HG02678 (cell line): ENCODE measurements around the gene CCL26.
"Not testable (repeated sequence)": the region's sequence is repeated elsewhere in the genome, so short reads cannot be mapped to it uniquely, and the experiment has no call there.

Experiments used
- ATAC-seq: cut with Tn5 transposase; IDR thresholded peaks from one replicate; pipeline ENCODE4 v1.9.1; 2021; ENCODE audit warnings: mild to moderate bottlenecking, moderate library complexity; ENCODE audit not compliant: unreplicated experiment

The CCL26 gene

GRCh38 chr7:75793676-75794075, 21.7 kb upstream of the CCL26 start:
- no peak for ATAC-seq

GRCh38 chr7:75792567-75792966, 20.6 kb upstream of the CCL26 start:
- not testable (repeated sequence) for ATAC-seq

DNA sequence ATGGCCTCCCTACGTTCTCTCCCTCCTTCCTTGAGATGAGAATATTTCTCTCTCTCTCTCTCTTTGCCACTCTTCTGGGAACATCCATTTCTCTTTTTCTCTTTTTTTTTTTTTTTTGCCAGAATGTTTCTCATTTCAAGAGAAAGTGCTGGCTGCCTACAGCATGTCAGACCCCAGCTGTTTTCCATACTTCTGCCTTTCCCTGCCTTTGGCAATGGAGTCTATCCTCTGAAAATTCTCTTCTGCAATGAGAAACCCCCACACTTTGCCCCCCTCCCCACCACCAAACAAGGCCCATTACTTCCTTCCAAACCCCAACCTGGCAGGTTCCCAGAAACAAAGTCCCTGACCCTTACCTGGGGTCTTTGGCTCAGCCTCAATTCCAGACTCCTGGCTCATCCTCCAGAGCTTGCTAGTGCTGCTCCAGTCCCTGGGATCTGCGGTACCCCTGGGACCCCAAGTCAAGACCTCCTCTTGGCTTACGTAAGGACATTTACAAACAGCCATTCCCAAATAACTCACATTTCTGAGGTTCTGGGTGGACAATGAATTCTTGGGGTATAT, 17.4 kb upstream of the CCL26 start:
- no peak for ATAC-seq

GRCh38 chr7:75788154-75788847, 16.3 kb upstream of the CCL26 start:
- not testable (repeated sequence) for ATAC-seq

GRCh38 chr7:75783058-75783457, 11.0 kb upstream of the CCL26 start:
- not testable (repeated sequence) for ATAC-seq

DNA sequence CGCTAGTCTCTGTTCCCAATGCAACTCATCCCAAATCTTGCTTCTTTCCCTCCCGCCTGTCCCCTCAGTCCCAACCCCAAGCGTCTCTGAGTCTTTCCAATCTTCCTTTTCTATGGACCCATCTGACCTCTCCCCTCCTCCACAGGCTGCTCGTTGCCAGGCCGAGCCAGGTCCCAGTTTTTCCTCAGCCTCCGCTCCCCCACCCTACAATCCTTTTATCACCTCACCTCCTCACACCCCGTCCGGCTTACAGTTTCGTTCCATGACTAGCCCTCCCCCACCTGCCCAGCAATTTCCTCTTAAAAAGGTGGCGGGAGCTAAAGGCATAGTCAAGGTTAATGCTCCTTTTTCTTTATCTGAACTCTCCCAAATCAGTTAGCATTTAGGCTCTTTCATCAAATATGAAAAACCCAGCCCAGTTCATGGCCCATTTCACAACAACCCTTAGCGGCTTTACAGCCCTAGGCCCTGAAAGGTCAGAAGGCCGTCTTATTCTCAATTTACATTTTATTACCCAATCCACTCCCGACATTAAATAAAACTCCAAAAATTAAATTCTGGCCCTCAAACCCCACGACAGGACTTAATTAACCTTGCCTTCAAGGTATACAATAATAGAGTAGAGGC, 8.7 kb upstream of the CCL26 start:
- ATAC-seq = not testable (repeated sequence)

- ATAC-seq = not testable (repeated sequence)
These were observed 7.5 kb upstream of the CCL26 start for GRCh38 chr7:75779516-75779915.

DNA sequence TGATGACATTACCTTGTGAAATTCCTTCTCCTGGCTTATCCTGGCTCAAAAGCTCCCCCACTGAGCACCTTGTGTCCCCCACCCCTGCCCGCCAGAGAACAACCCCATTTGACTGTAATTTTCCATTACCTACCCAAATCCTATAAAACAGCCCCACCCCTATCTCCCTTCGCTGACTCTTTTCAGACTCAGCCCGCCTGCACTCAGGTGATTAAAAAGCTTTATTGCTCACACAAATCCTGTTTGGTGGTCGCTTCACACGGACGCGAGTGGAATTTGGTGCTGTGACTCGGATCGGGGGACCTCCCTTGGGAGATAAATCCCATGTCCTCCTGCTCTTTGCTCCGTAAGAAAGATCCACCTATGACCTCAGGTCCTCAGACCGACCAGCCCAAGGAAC, 7.0 kb upstream of the CCL26 start:
- not testable (repeated sequence) for ATAC-seq

GRCh38 chr7:75776295-75776971, 4.4 kb upstream of the CCL26 start:
- no peak for ATAC-seq

DNA sequence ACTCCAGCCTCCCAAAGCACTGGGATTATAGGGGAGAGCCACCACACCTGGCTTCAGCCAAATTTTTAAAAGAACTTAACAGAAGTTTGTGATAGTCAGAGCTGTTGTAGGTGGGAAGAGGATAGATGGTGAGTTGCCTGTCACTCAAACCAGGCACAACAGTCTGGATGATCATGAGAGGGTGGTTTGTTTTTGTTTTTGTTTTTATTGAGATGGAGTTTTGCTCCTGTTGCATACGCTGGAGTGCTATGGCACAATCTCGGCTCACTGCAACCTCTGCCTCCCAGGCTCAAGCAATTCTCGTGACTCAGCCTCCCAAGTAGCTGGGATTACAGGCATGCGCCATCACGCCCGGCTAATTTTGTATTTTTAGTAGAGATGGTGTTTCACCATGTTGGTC, 1.9 kb upstream of the CCL26 start:
- not testable (repeated sequence) for ATAC-seq

DNA sequence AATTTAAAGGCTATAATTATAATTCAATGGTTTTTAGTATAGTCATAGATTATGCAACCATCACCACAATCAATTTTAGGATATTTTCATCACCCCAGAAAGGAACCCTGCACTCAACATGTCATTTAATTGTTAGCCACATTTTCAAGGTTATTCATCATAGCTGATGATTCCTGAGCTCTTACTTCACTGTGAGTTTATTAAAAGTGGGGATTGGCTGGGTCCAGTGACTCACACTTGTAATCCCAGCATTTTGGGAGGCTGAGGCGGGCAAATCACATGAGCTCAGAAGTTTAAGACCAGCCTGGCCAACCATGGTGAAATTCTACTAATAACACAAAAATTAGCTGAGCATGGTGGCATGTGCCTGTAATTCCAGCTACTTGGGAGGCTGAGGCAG, 787 bp downstream of the CCL26 start:
- no peak for ATAC-seq

DNA sequence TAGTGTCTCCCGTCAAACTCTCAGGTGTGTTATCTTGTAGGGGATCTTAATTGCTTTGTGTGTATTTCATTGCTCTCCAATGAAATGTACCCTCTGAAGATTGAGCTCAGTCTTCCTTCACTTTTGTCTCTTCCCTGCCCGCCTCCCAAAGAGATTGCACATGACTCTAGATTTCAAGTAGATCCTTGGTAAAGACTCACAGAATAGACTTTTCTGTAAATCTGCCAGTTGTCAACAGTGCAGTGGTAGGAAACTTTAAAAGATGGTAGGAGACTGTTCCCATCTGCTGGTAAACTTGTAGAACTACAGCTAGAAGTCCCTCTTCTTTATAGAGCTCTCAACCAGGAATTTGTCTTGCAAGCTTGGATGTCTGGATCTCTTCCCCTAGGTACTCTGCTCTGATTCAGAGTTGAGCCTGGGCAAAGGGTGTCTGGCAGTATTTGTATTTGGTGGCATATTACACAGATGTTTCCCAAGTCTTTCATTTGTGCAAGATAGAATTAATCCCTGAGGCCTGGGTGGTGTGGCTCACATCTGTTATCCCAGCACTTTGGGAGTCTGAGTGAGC, 9.6 kb downstream of the CCL26 start:
- no peak for ATAC-seq

- ATAC-seq = not testable (repeated sequence)
These were observed 10.2 kb downstream of the CCL26 start for GRCh38 chr7:75761801-75762200.

DNA sequence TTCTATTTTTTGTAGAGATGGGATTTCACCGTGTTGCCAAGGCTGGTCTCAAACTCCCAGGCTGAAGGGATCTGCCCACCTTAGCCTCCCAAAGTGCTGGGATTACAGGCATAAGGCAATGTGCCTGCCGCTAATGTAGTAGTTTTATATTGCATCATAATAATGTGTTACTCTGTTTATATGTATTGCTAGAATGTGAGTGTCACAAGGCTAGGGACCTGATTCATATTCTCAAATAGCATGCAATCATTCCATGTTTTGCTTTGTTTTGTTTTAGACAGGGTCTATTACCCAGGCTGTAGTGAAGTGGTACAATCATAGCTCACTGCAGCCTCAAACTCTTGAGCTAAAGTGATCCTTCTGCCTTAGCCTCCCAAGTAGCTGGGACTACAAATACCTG, 13.5 kb downstream of the CCL26 start:
- no peak for ATAC-seq

- ATAC-seq = no peak
These were observed 14.2 kb downstream of the CCL26 start for GRCh38 chr7:75757860-75758259.

DNA sequence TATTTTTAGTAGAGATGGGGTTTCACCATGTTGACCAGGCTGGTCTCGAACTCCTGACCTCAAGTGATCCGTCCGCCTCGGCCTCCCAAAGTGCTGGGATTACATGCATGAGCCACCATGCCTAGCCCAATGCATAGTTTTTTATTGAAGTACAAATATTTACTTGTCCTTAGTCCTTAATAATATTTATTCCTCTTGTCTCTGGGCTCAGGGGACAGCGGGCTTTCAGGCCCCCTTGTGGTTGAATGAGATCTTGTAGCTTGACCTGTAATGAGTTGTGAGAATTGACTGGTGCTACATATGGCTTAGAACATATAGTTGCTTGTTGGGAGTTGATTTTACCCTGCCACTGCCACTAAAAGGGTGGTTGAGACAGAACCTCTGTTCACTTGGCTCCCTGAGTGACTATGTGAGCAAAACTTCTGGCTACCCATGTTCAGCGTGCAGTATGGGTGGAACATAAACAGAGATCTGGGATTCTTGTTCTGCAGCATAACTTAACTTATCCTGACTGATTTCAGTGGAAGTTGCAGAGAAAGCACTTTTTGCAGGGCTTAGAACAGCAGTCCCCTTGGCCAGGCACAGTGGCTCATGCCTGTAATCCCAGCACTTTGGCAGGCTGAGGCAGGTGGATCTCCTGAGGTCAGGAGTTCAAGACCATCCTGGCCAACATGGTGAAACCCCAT, 14.9 kb downstream of the CCL26 start:
- no peak for ATAC-seq

DNA sequence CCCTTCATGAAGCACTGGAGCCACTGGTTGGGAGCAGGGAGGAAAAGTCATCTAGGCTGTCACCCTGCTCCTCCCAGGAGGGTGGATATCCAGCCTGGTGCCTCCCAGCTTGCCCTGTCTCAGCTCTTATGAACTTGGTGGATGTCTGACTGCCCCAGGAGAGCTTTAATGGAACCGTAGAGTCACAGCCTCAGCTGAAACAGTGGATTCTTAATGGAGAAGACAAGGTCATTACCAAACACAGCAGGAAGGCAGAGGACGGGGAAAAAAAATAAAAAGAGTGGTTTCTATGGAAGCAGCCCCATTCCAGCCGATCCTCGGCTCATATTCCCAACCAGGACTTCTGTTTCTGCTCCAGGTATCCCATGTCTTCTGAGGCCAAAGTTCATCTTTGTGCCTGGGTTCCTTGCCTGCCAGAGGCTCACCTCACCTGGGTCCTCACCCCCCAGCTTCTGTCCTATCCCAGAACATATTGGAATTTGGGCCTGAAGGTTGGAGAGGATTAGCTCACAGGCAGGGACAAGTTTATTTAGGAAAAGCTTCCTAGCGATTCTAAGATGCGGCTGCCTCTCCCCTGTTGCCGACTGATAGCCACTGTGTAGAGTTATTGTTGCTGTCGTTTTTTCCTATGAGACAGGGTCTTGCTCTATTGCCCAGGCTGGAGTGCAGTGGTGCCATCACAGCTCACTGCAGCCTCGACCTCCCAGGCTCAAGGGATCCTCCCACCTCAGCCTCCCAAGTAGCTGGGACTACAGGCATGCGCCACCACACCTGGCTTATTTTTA, 15.6 kb downstream of the CCL26 start:
- no peak for ATAC-seq

DNA sequence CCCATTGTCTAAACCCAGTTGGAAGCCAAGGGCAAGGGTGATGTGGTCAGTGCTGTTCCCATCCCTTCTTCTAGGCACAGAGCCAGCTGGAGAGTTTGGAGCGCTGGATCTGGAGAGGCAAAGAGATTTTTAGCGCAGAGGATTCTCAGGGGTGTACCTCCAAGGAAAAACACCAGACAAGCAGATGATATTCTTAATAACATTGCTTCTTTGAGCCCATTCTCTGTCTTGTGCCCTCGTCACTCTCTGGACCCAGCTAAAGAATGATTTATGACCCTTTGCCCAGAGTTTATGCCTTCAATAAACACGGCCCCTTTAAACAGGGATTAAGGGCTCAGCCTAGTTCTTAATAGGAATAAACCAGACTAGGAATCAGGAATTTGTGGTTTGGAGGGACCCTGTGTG, 28.6 kb downstream of the CCL26 start:
- no peak for ATAC-seq

DNA sequence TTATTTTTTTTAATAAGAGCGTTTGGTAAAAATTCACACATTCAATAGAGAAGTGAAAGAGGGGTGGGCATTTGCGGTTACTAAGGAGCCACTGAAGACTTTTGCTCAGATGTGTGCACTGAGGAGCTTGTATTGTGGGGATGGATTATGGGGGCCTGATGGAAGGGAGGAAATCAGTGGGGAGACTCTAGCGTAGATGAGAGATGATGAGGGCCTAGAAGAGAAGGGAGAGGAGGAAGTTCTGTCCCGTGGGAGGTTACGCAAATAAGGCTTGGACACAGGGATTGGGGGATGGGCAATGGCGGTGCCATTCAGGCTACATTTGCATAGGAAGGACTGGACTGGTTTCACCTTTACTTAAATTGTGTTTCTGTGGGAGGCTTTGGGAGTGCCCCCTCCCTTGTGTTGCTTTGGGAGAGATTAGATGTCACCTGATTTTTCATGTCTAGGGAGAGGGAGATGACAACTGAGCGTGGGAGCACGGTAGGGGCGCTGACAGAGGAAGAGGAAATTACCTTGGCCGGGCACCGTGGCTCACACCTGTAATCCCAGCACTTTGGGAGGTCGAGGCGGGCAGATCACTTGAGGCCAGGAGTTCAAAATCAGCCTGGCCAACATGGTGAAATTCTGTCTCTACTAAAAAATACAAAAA, 31.0 kb downstream of the CCL26 start:
- no peak for ATAC-seq
